Mucosa of descending colon (tissue), 3 donors: ENCODE data around the gene KRT36. TPM values are rescaled to one million over a fixed set of nuclear protein-coding genes. Genes with fewer than 3 reads are reported as not detected.

Source experiments
- ATAC-seq: fragments of 200-7000 bp; cut with Tn5 transposase; one replicate; pipeline ENCODE4 v1.9.1; 2020; ENCODE audit warnings: mild to moderate bottlenecking, moderate library complexity
- DNase-seq, 3 donors: peaks; one replicate each; pipeline ENCODE4 v3.0.0-alpha.2; 2020
- H3K36me3 ChIP-seq: fragments of 200-600 bp; one replicate; pipeline ENCODE4 v1.8.0; 2021; ENCODE audit warnings: low read depth, mild to moderate bottlenecking
- H3K4me1 ChIP-seq: fragments of 200-600 bp; one replicate; pipeline ENCODE4 v1.8.0; 2021; ENCODE audit warnings: low read depth, mild to moderate bottlenecking
- H3K4me3 ChIP-seq: fragments of 200-600 bp; one replicate; pipeline ENCODE4 v1.8.0; 2021; ENCODE audit warnings: mild to moderate bottlenecking
- H3K9me3 ChIP-seq: fragments of 200-600 bp; one replicate; pipeline ENCODE4 v1.8.0; 2021; ENCODE audit warnings: mild to moderate bottlenecking
- CTCF ChIP-seq: fragments of 200-600 bp; IDR thresholded peaks from one replicate; pipeline ENCODE4 v1.8.0; 2022; ENCODE audit warnings: antibody characterized with exemption, mild to moderate bottlenecking
- intact Hi-C, 2 donors: fragments of 100-400 bp; cut with DNase I in 1 of 2; cut with micrococcal nuclease in 1 of 2; formaldehyde crosslinking; loops; one replicate each; pipeline versions ENCODE4 v1.11.0 to v1.11.1; 2022; cut with DNase I, micrococcal nuclease
- total RNA-seq, 3 donors: library from RNA; stranded (reverse); fragmentation: NEBNext Ultra II Directional in 2 of 3; extraction: Animal tissue kit (Norgen Biotek cat#: 25700) in 2 of 3; gene quantifications; one replicate each; pipeline versions ENCODE4 v1.2.1 to v1.2.4, GENCODE V29; 2021 to 2023
- donor health status: DM: no; HTN: no; CAD: no; lungs with moderate emphysema.
- donor health status: DM: no; HTN: no; CAD: no.
- donor health status: DM: no; HTN: yes; CAD: no.

KRT36 gene
- total RNA-seq, 3 donors from 2014 or later, result not detected

GRCh38 chr17:41496803-41497484 is 7.2 kb upstream of the KRT36 start:
- Histone ChIP-seq H3K4me3 (no peak overlapping the region), H3K9me3 (no peaks in the 10 kb centered on the region), H3K4me1 (no peaks in the 10 kb centered on the region), H3K36me3 (no peaks in the 10 kb centered on the region)
- intact Hi-C loops, result no loop called here
- ATAC-seq (peak; percentile 97), DNase-seq (peak; percentile 87 to 90 (median 89))
- peak; percentile 62 for TF ChIP-seq CTCF

- no peak for TF ChIP-seq CTCF
- ATAC-seq (no peak), DNase-seq (no peak)
- no peak overlapping the region for H3K4me3 ChIP-seq
- H3K9me3 ChIP-seq, result no peaks in the 10 kb centered on the region
- intact Hi-C loops, result no loop called here
- H3K36me3 ChIP-seq, result no peaks in the 10 kb centered on the region
- H3K4me1 ChIP-seq, result peaks cover 13% of the 10 kb centered on the region
Observed at GRCh38 chr17:41494524-41494923, 4.8 kb upstream of the KRT36 start.

- intact Hi-C loops, result no loop called here
- DNase-seq, result peak in 1 of 3 donors; percentile 59
- TF ChIP-seq CTCF, result no peak
- no peaks in the 10 kb centered on the region for H3K36me3 ChIP-seq
- H3K9me3 ChIP-seq, result no peaks in the 10 kb centered on the region
- peaks cover 14% of the 10 kb centered on the region for H3K4me1 ChIP-seq
- no peak for ATAC-seq
- no peak overlapping the region for H3K4me3 ChIP-seq
Observed at GRCh38 chr17:41492771-41493170, 3.1 kb upstream of the KRT36 start.

- intact Hi-C loops, result no loop called here
- no peak for TF ChIP-seq CTCF
- H3K36me3 ChIP-seq, result no peaks in the 10 kb centered on the region
- H3K9me3 ChIP-seq, result no peaks in the 10 kb centered on the region
- ATAC-seq (no peak), DNase-seq (no peak)
- peaks cover 14% of the 10 kb centered on the region for H3K4me1 ChIP-seq
- H3K4me3 ChIP-seq, result no peak overlapping the region
Observed at GRCh38 chr17:41492351-41492750, 2.6 kb upstream of the KRT36 start.

GRCh38 chr17:41491476-41491875 is 1.8 kb upstream of the KRT36 start:
- TF ChIP-seq CTCF, result no peak

More at GRCh38 chr17:41491476-41491875, 1.8 kb upstream of the KRT36 start:
- Histone ChIP-seq H3K4me3 (no peak overlapping the region), H3K36me3 (no peaks in the 10 kb centered on the region), H3K4me1 (peaks cover 14% of the 10 kb centered on the region), H3K9me3 (no peaks in the 10 kb centered on the region)
- no peak for ATAC-seq
- intact Hi-C loops, result no loop called here
- no peak for DNase-seq
